ENCODE data around the gene AACS. TPM values are rescaled to one million over a fixed set of nuclear protein-coding genes. Genes with fewer than 3 reads are reported as not detected.

The AACS gene
- polyA plus RNA-seq, 3 donors, result 4.7 to 7.9 (median 5.1) TPM

DNA sequence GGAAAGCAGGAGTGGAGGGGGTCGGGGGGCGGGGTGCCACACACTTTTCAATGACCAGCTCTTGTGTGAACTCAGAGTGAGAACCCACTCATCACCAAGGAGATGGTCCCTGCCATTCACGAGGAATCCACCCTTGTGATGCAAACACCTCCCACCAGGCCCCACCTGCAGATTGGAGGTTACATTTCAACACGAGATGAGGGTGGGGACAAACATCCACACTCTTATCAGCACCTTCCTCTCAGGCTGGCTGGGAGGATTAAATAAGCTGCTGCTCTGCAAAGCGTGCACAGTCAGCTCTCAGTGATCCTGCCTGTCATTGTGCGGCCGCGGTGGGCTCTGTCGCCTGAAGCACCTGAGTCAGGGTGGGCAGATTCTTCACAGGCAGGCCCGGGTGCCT, 39.7 kb downstream of the AACS start:
- 95% methylated on average over 6 of the region's 10 CpGs for WGBS (ENCODE audit: insufficient coverage)
- no peak for TF ChIP-seq CTCF (IDR thresholded peaks at IDR 0.05)
- Mint-ChIP-seq H3K36me3 (peaks cover 43 to 54% of the 10 kb centered on the region in 2 donors), H3K4me1 (no peaks in the 10 kb centered on the region), H3K4me3 (no peak overlapping the region), H3K27ac (no peak overlapping the region), H3K27me3 (ENCODE audit: low read depth in 3 of 3) (peaks cover 0 to 2% (median 0%) of the 10 kb centered on the region in 3 donors), H3K9me3 (no peaks in the 10 kb centered on the region)
- Histone ChIP-seq H4K20me1 (ENCODE audit: insufficient read depth, low read length) (no peaks in the 10 kb centered on the region), H3K36me3 (replicated peaks in 1 of 2; ENCODE audit: control insufficient read depth in 1 of 2, insufficient read depth in 2 of 2, low read length in 2 of 2) (peaks cover 9 to 42% of the 10 kb centered on the region in 2 donors), H2AFZ (ENCODE audit: insufficient read depth, low read depth, low read length, poor library complexity, severe bottlenecking) (no peak overlapping the region), H3K9ac (ENCODE audit: insufficient read depth, low read length, poor library complexity, severe bottlenecking) (no peak overlapping the region), H3K27ac (ENCODE audit: low read depth in 1 of 2, low read length in 2 of 2) (no peak overlapping the region), H3K9me3 (replicated peaks in 1 of 2; ENCODE audit: control insufficient read depth in 1 of 2, insufficient read depth in 1 of 2, low read length in 2 of 2) (no peaks in the 10 kb centered on the region), H3K27me3 (ENCODE audit: control insufficient read depth in 2 of 2, insufficient read depth in 2 of 2, low read length in 2 of 2) (no peaks in the 10 kb centered on the region), H3K4me1 (ENCODE audit: control insufficient read depth in 1 of 2, insufficient read depth in 2 of 2, low read length in 2 of 2) (no peaks in the 10 kb centered on the region), H3K4me2 (replicated peaks; ENCODE audit: extremely low read depth, low read length, poor library complexity, severe bottlenecking) (no peak overlapping the region), H3K4me3 (replicated peaks in 1 of 3; ENCODE audit: low read depth in 2 of 3, low read length in 3 of 3) (no peak overlapping the region), H3K79me2 (ENCODE audit: insufficient read depth, low read length) (no peaks in the 10 kb centered on the region)
- no peak for DNase-seq
- intact Hi-C loops (cut with micrococcal nuclease), result no loop called here

DNA sequence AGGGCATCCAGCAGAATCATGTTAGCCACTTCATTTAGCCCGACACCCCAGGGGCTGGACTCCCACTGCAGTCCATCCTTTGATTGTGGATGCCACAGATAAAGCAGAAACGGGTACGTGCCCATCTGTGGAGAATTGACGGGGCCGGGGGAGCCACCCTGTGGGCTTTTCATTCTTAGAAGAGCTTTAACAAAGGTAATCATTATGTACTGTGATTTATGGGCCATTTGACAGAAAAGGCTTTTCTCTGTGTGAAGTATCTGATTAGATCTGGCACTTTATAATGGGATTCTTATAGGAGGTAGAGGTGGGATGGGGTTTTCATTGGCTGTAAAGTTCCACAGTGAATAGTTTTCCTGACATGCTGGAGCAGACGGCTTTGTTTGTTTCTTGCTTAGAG, 40.4 kb downstream of the AACS start:
- 97% methylated on average over 5 of the region's 6 CpGs for WGBS (ENCODE audit: insufficient coverage)
- peaks cover 44 to 58% of the 10 kb centered on the region in 2 donors for H3K36me3 Mint-ChIP-seq
- H3K4me3 Mint-ChIP-seq, result no peak overlapping the region
- H3K9me3 Mint-ChIP-seq, result no peaks in the 10 kb centered on the region
- Histone ChIP-seq H3K4me2 (replicated peaks; ENCODE audit: extremely low read depth, low read length, poor library complexity, severe bottlenecking) (no peak overlapping the region), H3K27ac (ENCODE audit: low read depth in 1 of 2, low read length in 2 of 2) (no peak overlapping the region), H3K9ac (ENCODE audit: insufficient read depth, low read length, poor library complexity, severe bottlenecking) (no peak overlapping the region), H4K20me1 (ENCODE audit: insufficient read depth, low read length) (no peaks in the 10 kb centered on the region), H3K27me3 (ENCODE audit: control insufficient read depth in 2 of 2, insufficient read depth in 2 of 2, low read length in 2 of 2) (no peaks in the 10 kb centered on the region), H3K4me1 (ENCODE audit: control insufficient read depth in 1 of 2, insufficient read depth in 2 of 2, low read length in 2 of 2) (no peaks in the 10 kb centered on the region), H2AFZ (ENCODE audit: insufficient read depth, low read depth, low read length, poor library complexity, severe bottlenecking) (no peak overlapping the region), H3K79me2 (ENCODE audit: insufficient read depth, low read length) (no peaks in the 10 kb centered on the region), H3K9me3 (replicated peaks in 1 of 2; ENCODE audit: control insufficient read depth in 1 of 2, insufficient read depth in 1 of 2, low read length in 2 of 2) (no peaks in the 10 kb centered on the region), H3K36me3 (replicated peaks in 1 of 2; ENCODE audit: control insufficient read depth in 1 of 2, insufficient read depth in 2 of 2, low read length in 2 of 2) (peaks cover 9 to 42% of the 10 kb centered on the region in 2 donors), H3K4me3 (replicated peaks in 1 of 3; ENCODE audit: low read depth in 2 of 3, low read length in 3 of 3) (no peak overlapping the region)
- H3K27ac Mint-ChIP-seq, result no peak overlapping the region
- H3K4me1 Mint-ChIP-seq, result no peaks in the 10 kb centered on the region
- intact Hi-C loops (cut with micrococcal nuclease), result no loop called here
- TF ChIP-seq CTCF (IDR thresholded peaks at IDR 0.05), result no peak
- DNase-seq, result no peak
- H3K27me3 Mint-ChIP-seq (ENCODE audit: low read depth in 3 of 3), result peaks cover 0 to 3% (median 0%) of the 10 kb centered on the region in 3 donors
